HG02981 (cell line): ENCODE measurements around the gene CLEC3B.

ENCODE experiments used
- ATAC-seq: cut with Tn5 transposase; IDR thresholded peaks from one replicate; pipeline ENCODE4 v1.9.1; 2021; ENCODE audit warnings: mild to moderate bottlenecking, moderate library complexity; ENCODE audit not compliant: unreplicated experiment

Gene CLEC3B

GRCh38 chr3:45002720-45003119, 23.4 kb upstream of the CLEC3B start:
- ATAC-seq = no peak

- no peak for ATAC-seq
Measured at GRCh38 chr3:45003406-45003805, 22.7 kb upstream of the CLEC3B start.

GRCh38 chr3:45003859-45004258, 22.2 kb upstream of the CLEC3B start:
- ATAC-seq = no peak

- no peak for ATAC-seq
Measured at GRCh38 chr3:45007091-45007490, 19.0 kb upstream of the CLEC3B start.

- no peak for ATAC-seq
Measured at GRCh38 chr3:45008117-45008516, 18.0 kb upstream of the CLEC3B start.

GRCh38 chr3:45009868-45010267, 16.2 kb upstream of the CLEC3B start:
- no peak for ATAC-seq

- ATAC-seq = no peak
Measured at GRCh38 chr3:45010811-45011333, 15.2 kb upstream of the CLEC3B start.

GRCh38 chr3:45011756-45012508, 14.2 kb upstream of the CLEC3B start:
- no peak for ATAC-seq

- no peak for ATAC-seq
Measured at GRCh38 chr3:45012577-45012976, 13.5 kb upstream of the CLEC3B start.

GRCh38 chr3:45016916-45017315, 9.2 kb upstream of the CLEC3B start:
- ATAC-seq = no peak

GRCh38 chr3:45017821-45018220, 8.3 kb upstream of the CLEC3B start:
- no peak for ATAC-seq

GRCh38 chr3:45020534-45020933, 5.6 kb upstream of the CLEC3B start:
- ATAC-seq = no peak

GRCh38 chr3:45021524-45022297, 4.4 kb upstream of the CLEC3B start:
- no peak for ATAC-seq

GRCh38 chr3:45023675-45024074, 2.4 kb upstream of the CLEC3B start:
- no peak for ATAC-seq

GRCh38 chr3:45024542-45025255, 1.4 kb upstream of the CLEC3B start:
- no peak for ATAC-seq

- ATAC-seq = no peak
Measured at GRCh38 chr3:45026957-45027356, 854 bp downstream of the CLEC3B start.

- no peak for ATAC-seq
Measured at GRCh38 chr3:45027441-45027840, 1.3 kb downstream of the CLEC3B start.

- no peak for ATAC-seq
Measured at GRCh38 chr3:45029216-45029615, 3.1 kb downstream of the CLEC3B start.

GRCh38 chr3:45029661-45030060, 3.6 kb downstream of the CLEC3B start:
- ATAC-seq = no peak

GRCh38 chr3:45031531-45031930, 5.4 kb downstream of the CLEC3B start:
- ATAC-seq = no peak

GRCh38 chr3:45032113-45032512, 6.0 kb downstream of the CLEC3B start:
- no peak for ATAC-seq
